Measurements from ENCODE around the gene TOMM22.
A peak's percentile ranks its signal among the peaks of the same experiment; 100 is the strongest.
"Not testable (repeated sequence)": the region's sequence is repeated elsewhere in the genome, so short reads cannot be mapped to it uniquely, and the experiment has no call there.

The TOMM22 gene

DNA sequence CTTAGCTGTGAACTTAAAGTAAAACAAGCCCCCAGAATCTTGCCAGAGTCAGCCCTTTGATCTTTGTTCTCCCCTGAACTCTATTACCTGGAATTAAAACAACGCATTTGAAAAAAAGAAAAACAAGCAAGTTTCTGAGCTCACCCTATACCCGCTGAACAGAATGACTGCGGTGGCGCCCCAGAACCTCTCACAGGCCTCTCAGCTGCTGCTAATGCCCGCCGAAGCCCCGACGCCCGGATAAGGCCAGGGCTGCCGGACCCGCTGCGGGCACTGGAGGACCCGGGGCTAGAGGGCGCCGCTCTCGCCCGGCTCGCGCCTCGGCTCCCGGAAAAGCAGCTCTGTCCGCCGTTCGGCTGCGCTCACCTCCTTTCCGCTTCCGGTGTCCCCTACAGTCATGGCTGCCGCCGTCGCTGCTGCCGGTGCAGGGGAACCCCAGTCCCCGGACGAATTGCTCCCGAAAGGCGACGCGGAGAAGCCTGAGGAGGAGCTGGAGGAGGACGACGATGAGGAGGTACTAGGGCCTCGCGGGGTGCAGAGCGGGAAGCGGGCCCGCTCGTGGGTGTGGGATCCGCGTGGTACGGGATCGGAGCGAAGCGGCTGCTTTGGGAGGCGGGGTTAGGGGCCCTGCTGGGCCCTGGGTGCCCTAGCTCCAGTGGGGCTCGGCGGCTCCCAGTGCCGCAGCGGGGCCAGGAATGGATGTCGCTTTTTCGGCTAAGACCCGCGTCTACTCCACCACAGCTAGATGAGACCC lies at the start of gene TOMM22:
TSS of gene TOMM22 (plus strand) at position 376 of the 754 bp plus-strand sequence. CDS start at position 398, 22 bp downstream.
- Histone ChIP-seq H3K36me3 (ENCODE audit: insufficient read depth, low read length) (no peaks in the 10 kb centered on the region), H3K4me1 (ENCODE audit: control insufficient read depth, insufficient read depth, low read length, unreplicated experiment) (peaks cover 3% of the 10 kb centered on the region), H3K27me3 (ENCODE audit: insufficient read depth, low read length) (no peaks in the 10 kb centered on the region), H2AFZ (ENCODE audit: low read length, unreplicated experiment) (peak within 1 kb of the TSS; percentile 91), H3K27ac (ENCODE audit: low read depth, low read length) (peak within 1 kb of the TSS; percentile 23; the same call in 1 of the 2 replicates), H3K79me2 (ENCODE audit: control insufficient read depth, insufficient read depth, low read length, unreplicated experiment) (peaks cover 13% of the 10 kb centered on the region), H3K4me3 (ENCODE audit: low read depth, low read length) (peak within 1 kb of the TSS; percentile 99)

DNA sequence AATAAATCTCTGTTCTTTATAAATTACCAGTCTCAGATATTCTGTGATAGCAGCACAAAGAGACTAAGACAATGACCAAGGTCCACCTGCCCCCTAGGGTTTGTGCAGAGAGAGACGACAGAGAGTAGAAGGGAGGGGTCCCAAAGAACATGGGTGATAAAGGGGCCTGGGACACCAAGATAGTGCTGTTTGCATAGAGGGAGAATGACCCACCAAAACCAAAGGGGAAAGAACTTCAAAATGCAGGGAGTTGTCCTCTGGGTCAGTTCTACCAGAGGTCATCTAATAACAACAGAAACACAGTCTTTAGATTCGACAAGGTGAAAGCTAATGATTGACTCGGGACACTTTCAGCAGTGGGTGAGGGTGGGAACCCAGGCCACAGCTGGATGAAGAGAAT lies 49.2 kb upstream of the TOMM22 start:
- H3K27me3 ChIP-seq (ENCODE audit: insufficient read depth, low read length): no peaks in the 10 kb centered on the region
- H3K79me2 ChIP-seq (ENCODE audit: control insufficient read depth, insufficient read depth, low read length, unreplicated experiment): no peaks in the 10 kb centered on the region
- no peak overlapping the region for H2AFZ ChIP-seq (ENCODE audit: low read length, unreplicated experiment)
- H3K4me3 ChIP-seq (ENCODE audit: low read depth, low read length): no peak overlapping the region
- no peaks in the 10 kb centered on the region for H3K4me1 ChIP-seq (ENCODE audit: control insufficient read depth, insufficient read depth, low read length, unreplicated experiment)
- H3K36me3 ChIP-seq (ENCODE audit: insufficient read depth, low read length): no peaks in the 10 kb centered on the region
- H3K27ac ChIP-seq (ENCODE audit: low read depth, low read length): no peak overlapping the region

DNA sequence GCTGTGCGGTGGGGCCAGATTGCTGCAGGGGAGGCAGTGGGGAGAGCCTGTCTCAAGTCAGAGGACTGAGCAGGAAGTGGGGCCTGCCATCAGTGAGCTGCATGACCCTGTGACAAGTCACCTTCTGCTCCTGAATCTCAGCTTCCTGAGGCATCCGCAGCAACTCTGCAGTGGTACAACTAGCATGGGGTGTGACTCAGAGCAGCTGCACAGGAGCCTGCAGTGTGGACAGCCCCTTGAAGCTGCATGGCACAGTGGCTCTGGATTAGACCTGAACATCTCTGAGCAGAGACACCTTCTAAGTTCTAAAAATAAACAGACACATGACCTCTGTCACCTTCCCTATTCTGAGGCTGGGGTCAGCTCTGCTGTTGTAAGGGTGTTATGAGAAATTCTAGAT lies 43.5 kb upstream of the TOMM22 start:
- Histone ChIP-seq H3K27me3 (ENCODE audit: insufficient read depth, low read length) (no peaks in the 10 kb centered on the region), H2AFZ (ENCODE audit: low read length, unreplicated experiment) (no peak overlapping the region), H3K4me3 (ENCODE audit: low read depth, low read length) (no peak overlapping the region), H3K79me2 (ENCODE audit: control insufficient read depth, insufficient read depth, low read length, unreplicated experiment) (no peaks in the 10 kb centered on the region), H3K36me3 (ENCODE audit: insufficient read depth, low read length) (no peaks in the 10 kb centered on the region), H3K27ac (ENCODE audit: low read depth, low read length) (no peak overlapping the region), H3K4me1 (ENCODE audit: control insufficient read depth, insufficient read depth, low read length, unreplicated experiment) (no peaks in the 10 kb centered on the region)

DNA sequence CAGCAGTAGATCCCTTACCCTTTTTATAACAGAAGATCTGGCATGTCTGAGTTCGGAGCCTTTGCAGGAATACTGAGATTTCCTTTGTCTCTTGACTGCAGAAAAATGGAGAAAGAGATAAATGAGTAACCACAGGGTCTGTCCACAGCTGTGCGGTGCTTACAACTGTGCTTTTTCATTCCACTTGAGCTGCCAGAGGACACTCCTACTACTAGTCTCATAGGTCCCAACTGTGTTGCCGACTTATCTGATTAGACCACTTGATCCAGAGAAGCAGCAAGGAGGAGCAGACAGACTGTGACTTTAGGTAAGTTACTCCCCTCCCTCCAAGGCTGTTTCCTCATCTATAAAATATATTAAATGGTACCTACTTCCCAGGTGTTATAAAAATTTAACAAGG lies 43.0 kb upstream of the TOMM22 start:
- no peak overlapping the region for H2AFZ ChIP-seq (ENCODE audit: low read length, unreplicated experiment)
- H3K27me3 ChIP-seq (ENCODE audit: insufficient read depth, low read length): no peaks in the 10 kb centered on the region
- H3K79me2 ChIP-seq (ENCODE audit: control insufficient read depth, insufficient read depth, low read length, unreplicated experiment): no peaks in the 10 kb centered on the region
- H3K36me3 ChIP-seq (ENCODE audit: insufficient read depth, low read length): no peaks in the 10 kb centered on the region
- no peak overlapping the region for H3K27ac ChIP-seq (ENCODE audit: low read depth, low read length)
- no peaks in the 10 kb centered on the region for H3K4me1 ChIP-seq (ENCODE audit: control insufficient read depth, insufficient read depth, low read length, unreplicated experiment)
- H3K4me3 ChIP-seq (ENCODE audit: low read depth, low read length): no peak overlapping the region

DNA sequence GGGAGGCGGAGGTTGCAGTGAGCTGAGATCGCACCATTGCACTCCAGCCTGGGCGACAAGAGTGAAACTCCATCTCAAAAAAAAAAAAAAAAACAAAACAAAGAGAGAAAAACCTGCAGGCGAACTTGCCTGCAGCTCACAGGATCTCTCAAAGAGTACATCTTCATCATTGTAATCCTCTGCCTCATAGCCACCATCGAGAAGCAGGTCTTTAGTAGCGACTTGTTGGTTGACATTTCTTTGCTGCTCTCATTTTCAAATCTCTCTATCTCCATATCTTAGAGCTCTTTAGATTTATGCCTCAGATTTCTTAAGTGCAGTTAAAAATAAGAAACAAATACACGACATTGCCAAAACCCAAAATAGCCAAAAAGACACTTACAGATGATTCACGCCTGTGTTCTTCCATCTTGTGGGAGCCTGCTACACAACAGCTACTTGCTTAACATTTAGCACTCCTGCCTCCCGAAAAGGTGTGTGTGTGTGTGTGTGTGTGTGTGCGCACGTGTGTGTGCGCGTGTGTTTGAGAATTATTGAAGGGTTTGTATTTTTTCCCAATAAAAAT lies 40.2 kb upstream of the TOMM22 start:
- H3K79me2 ChIP-seq (ENCODE audit: control insufficient read depth, insufficient read depth, low read length, unreplicated experiment): no peaks in the 10 kb centered on the region
- H3K27me3 ChIP-seq (ENCODE audit: insufficient read depth, low read length): no peaks in the 10 kb centered on the region
- H3K27ac ChIP-seq (ENCODE audit: low read depth, low read length): no peak overlapping the region
- no peak overlapping the region for H2AFZ ChIP-seq (ENCODE audit: low read length, unreplicated experiment)
- no peaks in the 10 kb centered on the region for H3K36me3 ChIP-seq (ENCODE audit: insufficient read depth, low read length)
- no peaks in the 10 kb centered on the region for H3K4me1 ChIP-seq (ENCODE audit: control insufficient read depth, insufficient read depth, low read length, unreplicated experiment)
- no peak overlapping the region for H3K4me3 ChIP-seq (ENCODE audit: low read depth, low read length)

DNA sequence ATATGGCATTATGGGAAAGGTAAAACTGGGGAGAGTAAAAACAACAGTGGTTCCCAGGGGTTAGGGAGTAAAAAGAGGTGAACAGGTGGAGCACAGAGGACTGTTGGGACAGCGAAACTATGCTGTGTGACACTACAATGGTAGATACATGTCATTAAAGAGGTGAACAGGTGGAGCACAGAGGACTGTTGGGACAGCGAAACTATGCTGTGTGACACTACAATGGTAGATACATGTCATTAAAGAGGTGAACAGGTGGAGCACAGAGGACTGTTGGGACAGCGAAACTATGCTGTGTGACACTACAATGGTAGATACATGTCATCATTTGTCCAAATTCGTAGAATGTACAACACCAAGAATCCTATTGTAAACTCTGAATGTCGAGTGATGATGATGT lies 37.5 kb upstream of the TOMM22 start:
- H2AFZ ChIP-seq (ENCODE audit: low read length, unreplicated experiment); H3K4me3 ChIP-seq (ENCODE audit: low read depth, low read length); H3K79me2 ChIP-seq (ENCODE audit: control insufficient read depth, insufficient read depth, low read length, unreplicated experiment); H3K4me1 ChIP-seq (ENCODE audit: control insufficient read depth, insufficient read depth, low read length, unreplicated experiment); H3K27ac ChIP-seq (ENCODE audit: low read depth, low read length); H3K27me3 ChIP-seq (ENCODE audit: insufficient read depth, low read length); H3K36me3 ChIP-seq (ENCODE audit: insufficient read depth, low read length): not testable (repeated sequence)

DNA sequence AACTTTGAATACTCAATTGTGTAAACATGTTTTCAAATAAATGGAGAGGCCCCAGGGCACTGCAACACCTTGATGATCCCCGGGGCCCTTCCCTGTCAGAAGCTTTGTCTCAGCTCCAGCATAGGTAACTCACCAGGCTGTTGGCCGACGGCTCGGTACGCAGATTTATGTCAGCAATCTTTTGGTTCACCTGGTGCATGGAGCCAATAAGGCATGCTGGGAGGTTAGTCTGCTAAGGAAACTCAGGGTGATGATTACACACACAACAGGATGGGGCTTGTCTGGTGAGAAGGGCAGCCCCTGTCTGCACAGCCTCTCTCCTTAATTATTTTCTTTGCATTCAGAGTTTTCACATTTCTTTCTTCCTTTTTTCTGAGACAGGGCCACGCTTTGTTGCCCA lies 36.3 kb upstream of the TOMM22 start:
- no peak overlapping the region for H3K27ac ChIP-seq (ENCODE audit: low read depth, low read length)
- H3K36me3 ChIP-seq (ENCODE audit: insufficient read depth, low read length): no peaks in the 10 kb centered on the region

DNA sequence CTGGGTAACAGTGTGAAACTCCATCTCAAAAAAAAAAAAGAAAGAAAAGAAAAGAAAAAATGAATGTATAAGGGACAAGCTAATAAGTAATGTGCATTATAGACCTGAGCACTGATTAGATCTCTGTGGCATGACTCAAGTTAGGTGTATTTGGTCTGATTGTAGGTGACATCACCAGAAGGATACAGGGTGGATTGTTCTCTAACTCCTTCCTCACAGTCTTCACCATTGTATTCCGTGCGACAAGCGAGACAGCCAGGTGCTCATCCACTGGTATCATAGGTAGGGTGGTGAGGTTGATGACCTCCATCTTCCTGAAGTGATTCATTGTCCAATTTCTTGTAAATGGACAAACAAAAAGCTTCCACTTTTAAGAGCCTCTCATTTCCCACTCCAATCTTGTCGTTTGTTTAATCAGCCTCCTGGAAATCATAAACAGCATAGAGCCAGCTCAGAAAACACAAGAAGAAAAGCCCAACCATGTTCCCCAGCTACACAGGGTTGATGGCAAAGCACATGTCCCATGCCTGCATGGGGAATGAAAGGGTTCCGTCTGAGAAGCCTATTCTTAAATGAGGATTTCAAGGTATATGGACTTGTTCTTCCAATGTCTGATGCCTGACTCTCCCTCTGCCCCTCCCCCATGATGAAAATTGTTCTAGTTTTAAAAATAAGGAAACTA lies 31.8 kb upstream of the TOMM22 start:
- Histone ChIP-seq H3K36me3 (ENCODE audit: insufficient read depth, low read length) (no peaks in the 10 kb centered on the region), H3K27me3 (ENCODE audit: insufficient read depth, low read length) (no peaks in the 10 kb centered on the region), H3K27ac (ENCODE audit: low read depth, low read length) (no peak overlapping the region), H3K79me2 (ENCODE audit: control insufficient read depth, insufficient read depth, low read length, unreplicated experiment) (no peaks in the 10 kb centered on the region), H3K4me1 (ENCODE audit: control insufficient read depth, insufficient read depth, low read length, unreplicated experiment) (no peaks in the 10 kb centered on the region), H3K4me3 (ENCODE audit: low read depth, low read length) (no peak overlapping the region), H2AFZ (ENCODE audit: low read length, unreplicated experiment) (no peak overlapping the region)

More for the DNA sequence above, 36.3 kb upstream of the TOMM22 start:
- Histone ChIP-seq H3K4me1 (ENCODE audit: control insufficient read depth, insufficient read depth, low read length, unreplicated experiment) (no peaks in the 10 kb centered on the region), H3K79me2 (ENCODE audit: control insufficient read depth, insufficient read depth, low read length, unreplicated experiment) (no peaks in the 10 kb centered on the region), H2AFZ (ENCODE audit: low read length, unreplicated experiment) (no peak overlapping the region), H3K4me3 (ENCODE audit: low read depth, low read length) (no peak overlapping the region), H3K27me3 (ENCODE audit: insufficient read depth, low read length) (no peaks in the 10 kb centered on the region)

DNA sequence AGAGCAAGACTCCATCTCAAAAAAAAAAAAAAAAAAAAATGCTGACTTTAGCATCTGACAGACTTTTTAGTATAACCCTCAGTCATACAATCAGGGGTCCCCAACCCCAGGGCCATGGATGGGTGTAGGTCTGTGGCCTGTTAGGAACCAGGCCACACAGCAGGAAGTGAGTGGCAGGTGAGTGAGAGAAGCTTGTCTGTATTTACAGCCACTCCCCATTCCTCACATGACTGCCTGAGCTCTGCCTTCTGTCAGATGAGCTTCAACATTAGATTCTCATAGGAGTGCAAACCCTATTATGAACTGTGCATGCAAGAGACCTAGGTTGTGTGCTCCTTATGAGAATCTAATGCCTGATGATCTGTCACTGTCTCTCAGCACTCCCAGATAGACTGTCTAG lies 28.9 kb upstream of the TOMM22 start:
- no peaks in the 10 kb centered on the region for H3K4me1 ChIP-seq (ENCODE audit: control insufficient read depth, insufficient read depth, low read length, unreplicated experiment)
- H3K36me3 ChIP-seq (ENCODE audit: insufficient read depth, low read length): no peaks in the 10 kb centered on the region
- peaks cover 4% of the 10 kb centered on the region for H3K79me2 ChIP-seq (ENCODE audit: control insufficient read depth, insufficient read depth, low read length, unreplicated experiment)
- no peaks in the 10 kb centered on the region for H3K27me3 ChIP-seq (ENCODE audit: insufficient read depth, low read length)
- no peak overlapping the region for H3K27ac ChIP-seq (ENCODE audit: low read depth, low read length)
- H3K4me3 ChIP-seq (ENCODE audit: low read depth, low read length): no peak overlapping the region
- H2AFZ ChIP-seq (ENCODE audit: low read length, unreplicated experiment): no peak overlapping the region

DNA sequence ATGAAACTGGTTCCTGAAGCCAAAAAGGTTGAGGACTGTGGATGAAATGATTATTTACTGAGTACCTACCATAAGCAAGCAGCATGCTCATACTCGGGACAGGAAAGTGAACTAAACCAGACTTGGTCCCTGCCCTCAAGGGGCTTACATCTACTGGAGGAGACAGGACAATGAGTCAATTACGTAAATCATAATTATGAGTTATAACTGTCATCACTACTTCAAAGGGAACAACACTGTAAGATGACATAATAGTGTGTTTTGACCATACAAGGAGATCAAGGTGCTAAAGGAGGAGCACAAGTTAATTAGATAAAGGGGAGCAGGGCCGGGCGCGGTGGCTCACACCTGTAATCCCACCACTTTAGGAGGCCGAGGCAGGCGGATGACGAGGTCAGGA lies 28.0 kb upstream of the TOMM22 start:
- Histone ChIP-seq H3K27me3 (ENCODE audit: insufficient read depth, low read length) (no peaks in the 10 kb centered on the region), H2AFZ (ENCODE audit: low read length, unreplicated experiment) (no peak overlapping the region), H3K36me3 (ENCODE audit: insufficient read depth, low read length) (no peaks in the 10 kb centered on the region), H3K4me3 (ENCODE audit: low read depth, low read length) (no peak overlapping the region), H3K4me1 (ENCODE audit: control insufficient read depth, insufficient read depth, low read length, unreplicated experiment) (no peaks in the 10 kb centered on the region), H3K79me2 (ENCODE audit: control insufficient read depth, insufficient read depth, low read length, unreplicated experiment) (peaks cover 4% of the 10 kb centered on the region), H3K27ac (ENCODE audit: low read depth, low read length) (no peak overlapping the region)
